GM12878 (cell line): ENCODE measurements around the gene HAGHL. TPM values are rescaled to one million over a fixed set of nuclear protein-coding genes. Genes with fewer than 3 reads are reported as not detected.

Experiments
- ATAC-seq: fragments of 200-7000 bp; cut with Tn5 transposase; 3 replicates; pipeline ENCODE4 v1.9.1; 2020; ENCODE audit warnings: mild to moderate bottlenecking, moderate library complexity
- BruUV-seq: library from RNA; stranded (reverse); fragments of 400-500 nt; replicated peaks from 2 replicates; lab custom pipeline; 2021; lab: Mats Ljungman, UMichigan
- CTCF ChIA-PET: fragments of 300-600 bp; sonication (Branson Sonifier 250); formaldehyde crosslinking; extraction: SDS; loops from one replicate; lab custom pipeline; 2021; ENCODE audit warnings: inconsistent platforms; lab: Yijun Ruan, JAX
- POLR2A ChIA-PET: fragments of 350-600 bp; formaldehyde crosslinking; extraction: SDS; loops from one replicate; lab custom pipeline; 2021; ENCODE audit warnings: inconsistent platforms; lab: Charles Lee
- RAD21 ChIA-PET: fragments of 300-600 bp; sonication (Branson Sonifier 250); formaldehyde crosslinking; loops from one replicate; lab custom pipeline; 2023; ENCODE audit warnings: antibody characterized with exemption; ENCODE audit not compliant: unreplicated experiment; lab: Charles Lee
- SMC1A ChIA-PET: fragments of 300-600 bp; sonication (Branson Sonifier 250); formaldehyde crosslinking; loops from one replicate; lab custom pipeline; 2023; ENCODE audit not compliant: unreplicated experiment, uncharacterized antibody; lab: Charles Lee
- DNase-seq: peaks from one replicate; pipeline ENCODE4 v3.0.0-alpha.2; 2011; ENCODE audit warnings: low read depth, low spot score
- FAIRE-seq: peaks from 3 replicates; lab custom pipeline; 2011; peaks lifted over from hg19 to GRCh38; lab: Jason Lieb, UNC
- H2AFZ ChIP-seq: 2 replicates; pipeline ENCODE4 v1.6.0; 2011; ENCODE audit warnings: low read depth, low read length, control low read depth; ENCODE audit not compliant: control insufficient read depth
- H3K27ac ChIP-seq: 2 replicates; pipeline ENCODE4 v1.5.1; 2011; ENCODE audit warnings: control low read depth; ENCODE audit not compliant: control insufficient read depth, insufficient read depth
- H3K27me3 ChIP-seq, 2 experiments: replicated peaks in 1 of 2; 2 replicates each; pipeline versions ENCODE4 v1.6.0 to v1.6.1; 2011; ENCODE audit warnings: low read length in 1 of 2; ENCODE audit not compliant: control insufficient read depth in 2 of 2, insufficient read depth in 2 of 2
- H3K36me3 ChIP-seq, 2 experiments: 2 replicates each; pipeline ENCODE4 v1.5.1; 2011; ENCODE audit warnings: low read length in 1 of 2; ENCODE audit not compliant: control insufficient read depth in 2 of 2, insufficient read depth in 2 of 2
- H3K4me1 ChIP-seq: 2 replicates; pipeline ENCODE4 v1.6.1; 2011; ENCODE audit warnings: mild to moderate bottlenecking, low read length, moderate library complexity, mixed read lengths; ENCODE audit not compliant: control insufficient read depth, insufficient read depth
- H3K4me2 ChIP-seq: 2 replicates; pipeline ENCODE4 v1.6.0; 2011; ENCODE audit warnings: control low read depth; ENCODE audit not compliant: control insufficient read depth, insufficient read depth
- H3K4me3 ChIP-seq: fragments of 200-600 bp; sonication (generic); 2 replicates; pipeline ENCODE4 v1.5.1; 2016
- H3K79me2 ChIP-seq: 2 replicates; pipeline ENCODE4 v1.6.0; 2011; ENCODE audit warnings: low read length; ENCODE audit not compliant: control insufficient read depth, insufficient read depth
- H3K9ac ChIP-seq: 2 replicates; pipeline ENCODE4 v1.8.0; 2011; ENCODE audit warnings: low read length, control low read depth, mixed read lengths; ENCODE audit not compliant: control insufficient read depth, insufficient read depth
- H3K9me3 ChIP-seq: replicated peaks from 3 replicates; pipeline ENCODE4 v1.5.1; 2011; ENCODE audit warnings: mild to moderate bottlenecking, low read length; ENCODE audit not compliant: control insufficient read depth, insufficient read depth
- H4K20me1 ChIP-seq: 2 replicates; pipeline ENCODE4 v1.6.0; 2011; ENCODE audit not compliant: control insufficient read depth, insufficient read depth
- ESRRA ChIP-seq: IDR thresholded peaks from 2 replicates; pipeline ENCODE4 v1.6.1; 2012; ENCODE audit warnings: mild to moderate bottlenecking, low read length, improper control_type of control experiment
- MEF2B ChIP-seq: fragments of 450-650 bp; IDR thresholded peaks from 2 replicates; pipeline ENCODE4 v1.6.1; 2018; ENCODE audit warnings: mild to moderate bottlenecking, moderate library complexity; ENCODE audit not compliant: partially characterized antibody, poor library complexity, severe bottlenecking
- RAD51 ChIP-seq: fragments of 450-650 bp; IDR thresholded peaks from 2 replicates; pipeline ENCODE4 v1.6.1; 2016; ENCODE audit warnings: moderate library complexity, mild to moderate bottlenecking, inconsistent platforms
- WGBS: methylation state at CpG from one replicate; pipeline ENCODE4 v1.1.6; 2016; ENCODE audit warnings: low lambda C conversion rate; ENCODE audit not compliant: insufficient replicate concordance, insufficient coverage; ENCODE audit errors: missing lambda C conversion rate; 5-methylcytosine and 5-hydroxymethylcytosine counted together
- in situ Hi-C: fragments of 300-500 bp; cut with MboI; formaldehyde crosslinking; loops from 9 replicates; pipeline ENCODE4 v1.14.3; 2018; ENCODE audit warnings: mixed read lengths
- intact Hi-C: fragments of 100-400 bp; cut with micrococcal nuclease; formaldehyde crosslinking; loops from one replicate; pipeline ENCODE4 v1.14.2; 2022; ENCODE audit not compliant: unreplicated experiment
- polyA plus RNA-seq, 11 experiments: library from polyadenylated mRNA; depleted of rRNA in 4 of 11; unstranded in 6 of 11; stranded (reverse) in 5 of 11; fragments of >200 nt; fragmentation: Nextera tagmentation in 4 of 11; fragmentation: Illumina TruSeq in 1 of 11; extraction: Ambion mirVana in 4 of 11; extraction: Trizol in 1 of 11; gene quantifications; 1 replicate in 1 of 11; 2 replicates in 10 of 11; pipeline versions ENCODE4 v1.2.1 to v1.2.3, GENCODE V29; 2011 to 2016; ENCODE audit warnings: inconsistent platforms in 2 of 11, missing spikeins in 2 of 11, low read depth in 1 of 11
- total RNA-seq, 4 experiments: library from RNA; depleted of rRNA in 3 of 4; stranded (reverse); fragments of >200 nt in 3 of 4; fragmentation: Illumina TruSeq in 1 of 4; extraction: Trizol in 1 of 4; gene quantifications; 2 replicates each; pipeline versions ENCODE4 v1.2.1 to v1.2.3, GENCODE V29; 2013 to 2021
- TF ChIP-seq, protein P1 (sequence below): fragments of 450-650 bp; formaldehyde crosslinking; IDR thresholded peaks from 2 replicates; pipeline ENCODE4 v1.5.0; 2022; ENCODE audit warnings: mild to moderate bottlenecking, missing genetic modification characterization

Gene HAGHL
- total and polyA plus RNA-seq, 10 of the 15 experiments (the other 5 are each of a cell fraction or from before 2014, with no cell fraction given), result 0.23 to 44.6 (median 16.4) TPM

DNA sequence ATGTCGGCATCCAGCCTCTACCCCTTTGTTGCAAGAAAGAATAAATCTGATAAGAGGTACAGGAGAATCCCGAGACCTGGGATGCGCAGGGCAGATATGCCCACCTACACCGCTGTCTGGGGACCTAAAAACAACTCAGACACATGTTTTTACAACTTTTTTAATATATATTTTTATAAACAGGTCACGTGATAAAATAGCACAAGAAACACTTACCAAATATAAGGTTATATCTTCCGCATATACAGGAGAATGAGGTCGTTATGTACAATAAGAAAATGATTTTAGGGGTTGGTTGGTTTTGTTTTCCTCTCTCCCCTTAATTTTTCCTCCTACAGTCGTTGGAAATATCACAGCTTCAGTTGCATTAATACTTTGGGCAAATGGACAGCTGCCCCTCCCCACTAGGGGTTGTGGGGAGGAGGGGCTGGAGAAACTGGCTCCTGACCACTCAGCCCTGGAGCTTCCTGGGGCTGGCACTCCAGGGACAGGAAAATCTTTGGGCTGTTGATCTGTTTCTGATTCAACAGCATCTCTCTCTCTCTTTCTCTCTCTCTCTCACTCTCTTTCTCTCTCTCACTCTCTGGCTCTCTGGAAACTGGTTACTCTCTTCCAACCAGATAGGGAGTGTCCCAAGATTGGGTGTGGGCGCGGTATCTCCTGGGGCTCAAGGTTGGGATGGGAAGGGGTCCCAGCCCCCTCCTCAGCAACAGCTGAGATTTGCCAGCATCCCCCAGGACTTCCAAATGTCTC lies 34.4 kb upstream of the HAGHL start:
- RAD21 ChIA-PET, result no interaction called here
- Histone ChIP-seq H3K27me3 (peaks cover 2 to 6% of the 10 kb centered on the region in 2 experiments; a peak in 3 of 4 replicates), H3K36me3 (no peaks in the 10 kb centered on the region), H3K9ac (no peak overlapping the region), H2AFZ (no peak overlapping the region), H3K4me1 (peaks cover 12% of the 10 kb centered on the region), H3K4me3 (no peak overlapping the region), H3K79me2 (peaks cover 9% of the 10 kb centered on the region), H3K4me2 (no peak overlapping the region), H4K20me1 (no peaks in the 10 kb centered on the region), H3K9me3 (no peaks in the 10 kb centered on the region; the same call in 2 of the 3 replicates), H3K27ac (no peak overlapping the region)
- WGBS, result 26% methylated on average over 10 of the region's 10 CpGs
- POLR2A ChIA-PET, result interaction anchor here (0.6 kb wide), 1 partner anchor 282 kb away, joined by 3 read pairs; no protein-coding TSS in a partner anchor
- CTCF ChIA-PET, result no interaction called here
- no peak for FAIRE-seq
- no peak for DNase-seq
- in situ Hi-C loops (no loop called here), intact Hi-C loops (no loop called here)
- no peak for TF ChIP-seq MEF2B
- TF ChIP-seq, protein P1, sequence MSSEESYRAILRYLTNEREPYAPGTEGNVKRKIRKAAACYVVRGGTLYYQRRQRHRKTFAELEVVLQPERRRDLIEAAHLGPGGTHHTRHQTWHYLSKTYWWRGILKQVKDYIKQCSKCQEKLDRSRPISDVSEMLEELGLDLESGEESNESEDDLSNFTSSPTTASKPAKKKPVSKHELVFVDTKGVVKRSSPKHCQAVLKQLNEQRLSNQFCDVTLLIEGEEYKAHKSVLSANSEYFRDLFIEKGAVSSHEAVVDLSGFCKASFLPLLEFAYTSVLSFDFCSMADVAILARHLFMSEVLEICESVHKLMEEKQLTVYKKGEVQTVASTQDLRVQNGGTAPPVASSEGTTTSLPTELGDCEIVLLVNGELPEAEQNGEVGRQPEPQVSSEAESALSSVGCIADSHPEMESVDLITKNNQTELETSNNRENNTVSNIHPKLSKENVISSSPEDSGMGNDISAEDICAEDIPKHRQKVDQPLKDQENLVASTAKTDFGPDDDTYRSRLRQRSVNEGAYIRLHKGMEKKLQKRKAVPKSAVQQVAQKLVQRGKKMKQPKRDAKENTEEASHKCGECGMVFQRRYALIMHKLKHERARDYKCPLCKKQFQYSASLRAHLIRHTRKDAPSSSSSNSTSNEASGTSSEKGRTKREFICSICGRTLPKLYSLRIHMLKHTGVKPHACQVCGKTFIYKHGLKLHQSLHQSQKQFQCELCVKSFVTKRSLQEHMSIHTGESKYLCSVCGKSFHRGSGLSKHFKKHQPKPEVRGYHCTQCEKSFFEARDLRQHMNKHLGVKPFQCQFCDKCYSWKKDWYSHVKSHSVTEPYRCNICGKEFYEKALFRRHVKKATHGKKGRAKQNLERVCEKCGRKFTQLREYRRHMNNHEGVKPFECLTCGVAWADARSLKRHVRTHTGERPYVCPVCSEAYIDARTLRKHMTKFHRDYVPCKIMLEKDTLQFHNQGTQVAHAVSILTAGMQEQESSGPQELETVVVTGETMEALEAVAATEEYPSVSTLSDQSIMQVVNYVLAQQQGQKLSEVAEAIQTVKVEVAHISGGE (CRISPR knock-in tag), result no peak
- TF ChIP-seq RAD51, result peak; percentile 49; the same call in 1 of the 2 replicates
- TF ChIP-seq ESRRA, result no peak
- no TSS peak for BruUV-seq
- ATAC-seq, result no peak
- SMC1A ChIA-PET, result no interaction called here
